HEK293 (cell line): Measurements from ENCODE around the gene IGSF21.

ENCODE experiments used
- CTCF ChIA-PET: fragments of 350-600 bp; formaldehyde crosslinking; extraction: SDS; loops from one replicate; lab custom pipeline; 2021; ENCODE audit warnings: antibody characterized with exemption; lab: Yijun Ruan, JAX
- POLR2A ChIA-PET: fragments of 300-600 bp; formaldehyde crosslinking; extraction: SDS; loops from one replicate; lab custom pipeline; 2020; ENCODE audit warnings: antibody characterized with exemption, inconsistent platforms; lab: Yijun Ruan, JAX
- H3K27ac ChIP-seq: fragments of 200-500 bp; sonication (Bioruptor generic); 2 replicates; pipeline ENCODE4 v1.5.1; 2014; ENCODE audit warnings: low read depth, low read length, control low read depth, inconsistent platforms; ENCODE audit errors: extremely low read depth
- H3K36me3 ChIP-seq, 2 experiments: fragments of 200-500 bp in 1 of 2; sonication (Bioruptor generic) in 1 of 2; 1 replicate in 1 of 2; 2 replicates in 1 of 2; pipeline ENCODE4 v1.5.1; 2014 to 2017; ENCODE audit warnings: inconsistent platforms in 2 of 2, low read length in 2 of 2; ENCODE audit not compliant: control insufficient read depth in 2 of 2, insufficient read depth in 1 of 2
- H3K4me1 ChIP-seq: fragments of 200-500 bp; sonication (Bioruptor generic); 2 replicates; pipeline ENCODE4 v1.5.1; 2014; ENCODE audit warnings: mild to moderate bottlenecking, low read length, inconsistent platforms; ENCODE audit not compliant: control insufficient read depth, insufficient read depth
- H3K4me3 ChIP-seq: 2 replicates; pipeline ENCODE4 v1.5.1; 2011; ENCODE audit warnings: low read depth, mild to moderate bottlenecking, control low read depth, low read length, moderate library complexity
- H3K9me3 ChIP-seq: fragments of 200-500 bp; sonication (Bioruptor generic); 2 replicates; pipeline ENCODE4 v1.5.1; 2014; ENCODE audit warnings: low read depth, low read length, inconsistent platforms; ENCODE audit not compliant: control insufficient read depth, insufficient read depth
- GLI2 ChIP-seq: fragments of 450-650 bp; formaldehyde crosslinking; IDR thresholded peaks from 2 replicates; pipeline ENCODE4; 2017; ENCODE audit warnings: missing biosample characterization, missing genetic modification characterization, low read depth, borderline replicate concordance
- INSM2 ChIP-seq: fragments of 450-650 bp; formaldehyde crosslinking; IDR thresholded peaks from 2 replicates; pipeline ENCODE4 v1.5.1; 2016; ENCODE audit warnings: missing biosample characterization, missing genetic modification characterization
- MYNN ChIP-seq: fragments of 450-650 bp; formaldehyde crosslinking; IDR thresholded peaks from 2 replicates; pipeline ENCODE4 v1.5.1; 2016; ENCODE audit warnings: missing biosample characterization, missing genetic modification characterization, borderline replicate concordance
- RBAK ChIP-seq: fragments of 450-650 bp; formaldehyde crosslinking; IDR thresholded peaks from 2 replicates; pipeline ENCODE4 v1.5.1; 2016; ENCODE audit warnings: missing biosample characterization, missing genetic modification characterization
- SP3 ChIP-seq: fragments of 450-650 bp; formaldehyde crosslinking; IDR thresholded peaks from 2 replicates; pipeline ENCODE4 v1.5.1; 2016; ENCODE audit warnings: missing biosample characterization, missing genetic modification characterization
- TRIM28 ChIP-seq: IDR thresholded peaks from 2 replicates; pipeline ENCODE4 v1.6.1; 2011; ENCODE audit warnings: low read length, control low read depth, borderline replicate concordance
- ZFP3 ChIP-seq: fragments of 450-650 bp; formaldehyde crosslinking; IDR thresholded peaks from 2 replicates; pipeline ENCODE4 v1.5.1; 2016; ENCODE audit warnings: low read depth, missing biosample characterization, missing genetic modification characterization
- ZNF10 ChIP-seq: fragments of 450-650 bp; formaldehyde crosslinking; IDR thresholded peaks from 2 replicates; pipeline ENCODE4 v1.5.1; 2017; ENCODE audit warnings: missing biosample characterization, missing genetic modification characterization
- ZNF132 ChIP-seq: fragments of 450-650 bp; formaldehyde crosslinking; IDR thresholded peaks from 2 replicates; pipeline ENCODE4 v1.5.1; 2017; ENCODE audit warnings: missing biosample characterization, missing genetic modification characterization, borderline replicate concordance
- ZNF146 ChIP-seq: fragments of 450-650 bp; formaldehyde crosslinking; IDR thresholded peaks from 2 replicates; pipeline ENCODE4 v1.5.1; 2016; ENCODE audit warnings: missing biosample characterization, missing genetic modification characterization
- ZNF16 ChIP-seq: fragments of 450-650 bp; formaldehyde crosslinking; IDR thresholded peaks from 2 replicates; pipeline ENCODE4 v1.5.1; 2016; ENCODE audit warnings: low read depth, missing biosample characterization, missing genetic modification characterization
- ZNF175 ChIP-seq: fragments of 450-650 bp; formaldehyde crosslinking; IDR thresholded peaks from 2 replicates; pipeline ENCODE4 v1.5.1; 2016; ENCODE audit warnings: missing biosample characterization, missing genetic modification characterization
- ZNF223 ChIP-seq: fragments of 450-650 bp; formaldehyde crosslinking; IDR thresholded peaks from 2 replicates; pipeline ENCODE4 v1.5.1; 2016; ENCODE audit warnings: missing biosample characterization, missing genetic modification characterization
- ZNF239 ChIP-seq: fragments of 450-650 bp; formaldehyde crosslinking; IDR thresholded peaks from 2 replicates; pipeline ENCODE4 v1.5.1; 2016; ENCODE audit warnings: missing biosample characterization, missing genetic modification characterization
- ZNF354C ChIP-seq: fragments of 450-650 bp; formaldehyde crosslinking; IDR thresholded peaks from 2 replicates; pipeline ENCODE4 v1.5.1; 2016; ENCODE audit warnings: missing biosample characterization, missing genetic modification characterization, low read depth, borderline replicate concordance
- ZNF362 ChIP-seq: fragments of 450-650 bp; formaldehyde crosslinking; IDR thresholded peaks from 2 replicates; pipeline ENCODE4 v1.5.1; 2016; ENCODE audit warnings: missing biosample characterization, missing genetic modification characterization
- ZNF449 ChIP-seq: fragments of 450-650 bp; formaldehyde crosslinking; IDR thresholded peaks from 2 replicates; pipeline ENCODE4 v1.5.1; 2017; ENCODE audit warnings: missing biosample characterization, mild to moderate bottlenecking, missing genetic modification characterization, moderate library complexity
- ZNF571 ChIP-seq: fragments of 450-650 bp; formaldehyde crosslinking; IDR thresholded peaks from 2 replicates; pipeline ENCODE4 v1.5.0; 2017; ENCODE audit warnings: missing biosample characterization, missing genetic modification characterization
- ZNF585B ChIP-seq: fragments of 450-650 bp; formaldehyde crosslinking; IDR thresholded peaks from 2 replicates; pipeline ENCODE4 v1.5.1; 2016; ENCODE audit warnings: missing biosample characterization, missing genetic modification characterization
- ZNF600 ChIP-seq: fragments of 450-650 bp; formaldehyde crosslinking; IDR thresholded peaks from 2 replicates; pipeline ENCODE4 v1.5.1; 2016; ENCODE audit warnings: missing biosample characterization, missing genetic modification characterization
- ZNF623 ChIP-seq: fragments of 450-650 bp; formaldehyde crosslinking; IDR thresholded peaks from 2 replicates; pipeline ENCODE4 v1.5.1; 2016; ENCODE audit warnings: missing biosample characterization, missing genetic modification characterization
- ZNF704 ChIP-seq: fragments of 450-650 bp; formaldehyde crosslinking; IDR thresholded peaks from 2 replicates; pipeline ENCODE4 v1.5.1; 2016; ENCODE audit warnings: missing biosample characterization, missing genetic modification characterization
- ZNF707 ChIP-seq: fragments of 450-650 bp; formaldehyde crosslinking; IDR thresholded peaks from 2 replicates; pipeline ENCODE4 v1.5.1; 2016; ENCODE audit warnings: missing biosample characterization, missing genetic modification characterization
- ZNF76 ChIP-seq: fragments of 450-650 bp; formaldehyde crosslinking; IDR thresholded peaks from 2 replicates; pipeline ENCODE4; 2016; ENCODE audit warnings: low read depth, missing biosample characterization, missing genetic modification characterization, borderline replicate concordance
- ZNF791 ChIP-seq: fragments of 450-650 bp; formaldehyde crosslinking; IDR thresholded peaks from 2 replicates; pipeline ENCODE4 v1.5.1; 2016; ENCODE audit warnings: missing biosample characterization, missing genetic modification characterization
- ZNF830 ChIP-seq: fragments of 450-650 bp; IDR thresholded peaks from 2 replicates; pipeline ENCODE4 v1.5.0; 2018; ENCODE audit warnings: missing biosample characterization, missing genetic modification characterization, low read depth, mild to moderate bottlenecking, moderate library complexity
- TF ChIP-seq, protein P1 (sequence below): fragments of 450-650 bp; IDR thresholded peaks from 2 replicates; pipeline ENCODE4 v1.5.1; 2018; ENCODE audit warnings: missing biosample characterization, mild to moderate bottlenecking, missing genetic modification characterization
- TF ChIP-seq, protein P2 (sequence below): fragments of 450-650 bp; formaldehyde crosslinking; IDR thresholded peaks from 2 replicates; pipeline ENCODE4 v1.5.1; 2016; ENCODE audit warnings: missing biosample characterization, missing genetic modification characterization

The IGSF21 gene

DNA sequence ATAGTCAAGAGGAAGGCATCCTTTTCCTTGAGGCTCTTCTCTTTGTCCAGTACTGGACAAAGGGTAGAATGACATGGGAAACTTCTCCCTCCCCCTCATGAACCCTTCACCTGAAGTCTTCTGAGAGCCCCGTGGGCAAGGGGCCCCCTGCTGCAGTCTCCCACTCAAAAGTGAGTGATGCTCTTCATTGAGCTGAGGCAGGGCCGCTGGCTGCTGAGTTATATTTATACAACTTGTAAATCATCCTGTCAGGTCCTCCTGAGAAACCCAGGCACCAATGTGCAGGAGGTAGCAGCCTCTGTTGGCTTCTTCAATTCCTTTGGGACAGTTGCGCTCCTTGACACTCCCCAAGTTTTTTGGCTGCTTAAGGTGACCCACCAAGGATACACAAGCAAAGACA, 150.2 kb downstream of the IGSF21 start (continued):
- TF ChIP-seq TRIM28 (no peak), ZNF623 (tag by site-specific recombination) (no peak), ZNF571 (no peak)
- TF ChIP-seq, all 188 proteins: peak for 0

GRCh38 chr1:18261891-18262290, 154.3 kb downstream of the IGSF21 start:
- no peak overlapping the region for H3K27ac ChIP-seq
- H3K9me3 ChIP-seq = no peaks in the 10 kb centered on the region
- CTCF ChIA-PET = no interaction called here
- no peaks in the 10 kb centered on the region for H3K4me1 ChIP-seq
- TF ChIP-seq ZNF354C (tag by site-specific recombination) = no peak
- no peak for TF ChIP-seq ZNF132 (tag by site-specific recombination)
- no peak for TF ChIP-seq ZNF585B
- TF ChIP-seq RBAK = no peak
- TF ChIP-seq SP3 (tag by site-specific recombination) = no peak
- TF ChIP-seq ZNF704 (tag by site-specific recombination) = no peak
- no peak for TF ChIP-seq ZNF239 (tag by site-specific recombination)
- no peak for TF ChIP-seq ZNF600
- TF ChIP-seq ZFP3 (tag by site-specific recombination) = no peak
- no peak for TF ChIP-seq GLI2 (tag by site-specific recombination)
- TF ChIP-seq ZNF707 (tag by site-specific recombination) = no peak
- TF ChIP-seq, protein P1, sequence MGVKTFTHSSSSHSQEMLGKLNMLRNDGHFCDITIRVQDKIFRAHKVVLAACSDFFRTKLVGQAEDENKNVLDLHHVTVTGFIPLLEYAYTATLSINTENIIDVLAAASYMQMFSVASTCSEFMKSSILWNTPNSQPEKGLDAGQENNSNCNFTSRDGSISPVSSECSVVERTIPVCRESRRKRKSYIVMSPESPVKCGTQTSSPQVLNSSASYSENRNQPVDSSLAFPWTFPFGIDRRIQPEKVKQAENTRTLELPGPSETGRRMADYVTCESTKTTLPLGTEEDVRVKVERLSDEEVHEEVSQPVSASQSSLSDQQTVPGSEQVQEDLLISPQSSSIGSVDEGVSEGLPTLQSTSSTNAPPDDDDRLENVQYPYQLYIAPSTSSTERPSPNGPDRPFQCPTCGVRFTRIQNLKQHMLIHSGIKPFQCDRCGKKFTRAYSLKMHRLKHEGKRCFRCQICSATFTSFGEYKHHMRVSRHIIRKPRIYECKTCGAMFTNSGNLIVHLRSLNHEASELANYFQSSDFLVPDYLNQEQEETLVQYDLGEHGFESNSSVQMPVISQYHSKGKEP (tag by site-specific recombination) = no peak
- TF ChIP-seq ZNF10 = no peak
- TF ChIP-seq, all 188 proteins: peak for 0
- H3K4me3 ChIP-seq = no peak overlapping the region
- no peaks in the 10 kb centered on the region for H3K36me3 ChIP-seq
- POLR2A ChIA-PET = no interaction called here

DNA sequence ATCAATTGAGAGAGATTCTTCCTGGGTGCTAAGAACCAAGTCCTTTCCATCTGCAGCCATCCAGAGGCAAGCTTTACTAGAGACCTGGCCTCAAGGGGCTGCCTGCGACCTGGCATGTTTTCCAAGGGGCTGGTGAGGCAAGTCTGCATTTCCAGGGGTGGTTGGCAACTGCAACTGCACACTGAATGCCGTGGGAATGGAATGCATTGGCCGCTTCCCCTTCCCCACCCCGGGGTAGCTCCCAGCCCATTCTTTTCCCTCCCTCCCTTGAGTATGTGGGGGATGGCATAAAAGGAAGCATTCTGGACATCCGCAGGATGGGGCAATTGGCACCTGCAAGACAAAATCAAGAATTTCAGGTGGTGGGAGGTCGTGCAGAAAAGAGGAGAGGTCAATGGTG, 155.1 kb downstream of the IGSF21 start:
- ChIA-PET CTCF (no interaction called here), POLR2A (no interaction called here)
- Histone ChIP-seq H3K36me3 (no peaks in the 10 kb centered on the region), H3K27ac (no peak overlapping the region), H3K4me3 (no peak overlapping the region), H3K9me3 (no peaks in the 10 kb centered on the region), H3K4me1 (no peaks in the 10 kb centered on the region)
- TF ChIP-seq ZNF223 (tag by site-specific recombination) = no peak
- TF ChIP-seq ZNF449 = no peak
- no peak for TF ChIP-seq ZNF146
- no peak for TF ChIP-seq ZNF16 (tag by site-specific recombination)
- TF ChIP-seq ZNF791 (tag by site-specific recombination) = no peak
- no peak for TF ChIP-seq INSM2
- no peak for TF ChIP-seq ZNF175 (tag by site-specific recombination)
- TF ChIP-seq ZNF76 (tag by site-specific recombination) = no peak
- TF ChIP-seq MYNN = no peak
- no peak for TF ChIP-seq ZNF362
- TF ChIP-seq, protein P2, sequence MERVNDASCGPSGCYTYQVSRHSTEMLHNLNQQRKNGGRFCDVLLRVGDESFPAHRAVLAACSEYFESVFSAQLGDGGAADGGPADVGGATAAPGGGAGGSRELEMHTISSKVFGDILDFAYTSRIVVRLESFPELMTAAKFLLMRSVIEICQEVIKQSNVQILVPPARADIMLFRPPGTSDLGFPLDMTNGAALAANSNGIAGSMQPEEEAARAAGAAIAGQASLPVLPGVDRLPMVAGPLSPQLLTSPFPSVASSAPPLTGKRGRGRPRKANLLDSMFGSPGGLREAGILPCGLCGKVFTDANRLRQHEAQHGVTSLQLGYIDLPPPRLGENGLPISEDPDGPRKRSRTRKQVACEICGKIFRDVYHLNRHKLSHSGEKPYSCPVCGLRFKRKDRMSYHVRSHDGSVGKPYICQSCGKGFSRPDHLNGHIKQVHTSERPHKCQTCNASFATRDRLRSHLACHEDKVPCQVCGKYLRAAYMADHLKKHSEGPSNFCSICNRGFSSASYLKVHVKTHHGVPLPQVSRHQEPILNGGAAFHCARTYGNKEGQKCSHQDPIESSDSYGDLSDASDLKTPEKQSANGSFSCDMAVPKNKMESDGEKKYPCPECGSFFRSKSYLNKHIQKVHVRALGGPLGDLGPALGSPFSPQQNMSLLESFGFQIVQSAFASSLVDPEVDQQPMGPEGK (tag by site-specific recombination) = no peak
- no peak for TF ChIP-seq ZNF830 (tag by site-specific recombination)
